ENCODE results near the gene BMI1. TPM values are rescaled to one million over a fixed set of nuclear protein-coding genes. Genes with fewer than 3 reads are reported as not detected.

Gene BMI1
- total RNA-seq, 1 experiment from 2014 or later = 6.8 TPM

- Histone ChIP-seq H3K79me2 (ENCODE audit: insufficient read depth, low read length) (no peaks in the 10 kb centered on the region), H3K9ac (ENCODE audit: extremely low read depth, insufficient read length, low read length) (no peak overlapping the region), H4K5ac (ENCODE audit: insufficient read length, low read depth, low read length) (no peak overlapping the region), H3K23me2 (ENCODE audit: insufficient read length, low read depth, low read length, poor library complexity, severe bottlenecking) (peaks cover 18% of the 10 kb centered on the region), H4K91ac (ENCODE audit: insufficient read length, low read depth, low read length) (no peak overlapping the region), H2BK5ac (ENCODE audit: insufficient read length, low read length) (no peak overlapping the region), H3K56ac (ENCODE audit: insufficient read length, low read depth, low read length) (no peak overlapping the region), H2AK5ac (ENCODE audit: insufficient read length, low read length) (no peak overlapping the region), H4K8ac (replicated peaks; ENCODE audit: insufficient read length, low read depth, low read length) (no peak overlapping the region), H3K27me3 (ENCODE audit: insufficient read depth, low read length) (peaks cover 57% of the 10 kb centered on the region), H3K4ac (ENCODE audit: low read depth, low read length) (no peak overlapping the region), H3T11ph (ENCODE audit: low read length) (no peak overlapping the region), H3K9me3 (ENCODE audit: control insufficient read depth, low read depth, low read length) (no peaks in the 10 kb centered on the region), H3K4me1 (ENCODE audit: insufficient read depth, low read length) (peaks cover 4% of the 10 kb centered on the region; the same call in 1 of the 2 replicates), H3K79me1 (ENCODE audit: insufficient read depth, low read depth, low read length, poor library complexity, severe bottlenecking) (no peaks in the 10 kb centered on the region), H4K20me1 (ENCODE audit: control insufficient read depth, insufficient read depth, insufficient read length) (no peaks in the 10 kb centered on the region), H2BK12ac (ENCODE audit: insufficient read length, low read depth, low read length) (no peak overlapping the region), H3K27ac (ENCODE audit: insufficient read length, low read depth, low read length) (no peak overlapping the region), H3K23ac (ENCODE audit: insufficient read length, low read depth, low read length) (no peak overlapping the region), H2BK15ac (ENCODE audit: low read depth, low read length) (no peak overlapping the region), H3K14ac (ENCODE audit: insufficient read depth, low read length) (no peak overlapping the region), H3K4me2 (ENCODE audit: insufficient read depth, insufficient read length, low read length) (no peak overlapping the region), H2BK20ac (ENCODE audit: low read depth, low read length, poor library complexity, severe bottlenecking) (no peak overlapping the region), H2AFZ (ENCODE audit: low read length) (no peak overlapping the region), H2BK120ac (ENCODE audit: low read depth, low read length, poor library complexity, severe bottlenecking) (no peak overlapping the region), H3K18ac (ENCODE audit: insufficient read length, low read depth, low read length) (no peak overlapping the region)
- no CpG with 5 or more reads among the region's 3 CpGs for WGBS (ENCODE audit: extremely low coverage, insufficient read length, low lambda C conversion rate)
- DNase-seq = no peak
- H3K9me3 Mint-ChIP-seq = peaks cover 0 to 5% of the 10 kb centered on the region in 2 experiments; a peak in 3 of 5 replicates
- no peak for TF ChIP-seq CTCF (conservative IDR thresholded peaks at IDR 0.05)
- no peak overlapping the region for H3K4me3 Mint-ChIP-seq
- H3K27me3 Mint-ChIP-seq (ENCODE audit: low read depth) = peaks cover 97% of the 10 kb centered on the region
- H3K36me3 Mint-ChIP-seq (ENCODE audit: insufficient read depth in 1 of 3, low read depth in 3 of 3) = no peaks in the 10 kb centered on the region; a peak in 1 of 7 replicates
- no peak overlapping the region for H3K27ac Mint-ChIP-seq
- H3K4me1 Mint-ChIP-seq = peaks cover 4 to 13% of the 10 kb centered on the region in 2 experiments
Observed at GRCh38 chr10:22343731-22344130, 22.8 kb downstream of the BMI1 start.
